ENCODE data around the gene ACTN2.

The ACTN2 gene

GRCh38 chr1:236766506-236766905, 80.2 kb downstream of the ACTN2 start:
- Histone ChIP-seq H3K4me1 (ENCODE audit: control insufficient read depth, insufficient read depth, low read length) (no peaks in the 10 kb centered on the region), H3K27ac (ENCODE audit: extremely low read depth, low read depth, low read length) (no peak overlapping the region), H3K36me3 (ENCODE audit: control insufficient read depth in 2 of 2, insufficient read depth in 1 of 2, low read length in 2 of 2) (peaks cover 0 to 18% of the 10 kb centered on the region in 2 experiments; a peak in 1 of 3 replicates), H3K4me3 (ENCODE audit: low read depth, low read length) (no peak overlapping the region), H3K9me3 (ENCODE audit: control insufficient read depth, insufficient read depth, low read depth, low read length) (no peaks in the 10 kb centered on the region)
- no peak for TF ChIP-seq PRDM1 (tag by site-specific recombination; IDR thresholded peaks at IDR 0.05)
- no peak for TF ChIP-seq ZNF114 (tag by site-specific recombination; IDR thresholded peaks at IDR 0.05)
- TF ChIP-seq ZNF621 (tag by site-specific recombination; IDR thresholded peaks at IDR 0.05): no peak
- no peak for TF ChIP-seq BCL11B (tag by site-specific recombination; IDR thresholded peaks at IDR 0.05; ENCODE audit: low read depth)
- no peak for TF ChIP-seq ZNF518A (tag by site-specific recombination; conservative IDR thresholded peaks at IDR 0.05; ENCODE audit: low read depth)
- TF ChIP-seq, protein P1, sequence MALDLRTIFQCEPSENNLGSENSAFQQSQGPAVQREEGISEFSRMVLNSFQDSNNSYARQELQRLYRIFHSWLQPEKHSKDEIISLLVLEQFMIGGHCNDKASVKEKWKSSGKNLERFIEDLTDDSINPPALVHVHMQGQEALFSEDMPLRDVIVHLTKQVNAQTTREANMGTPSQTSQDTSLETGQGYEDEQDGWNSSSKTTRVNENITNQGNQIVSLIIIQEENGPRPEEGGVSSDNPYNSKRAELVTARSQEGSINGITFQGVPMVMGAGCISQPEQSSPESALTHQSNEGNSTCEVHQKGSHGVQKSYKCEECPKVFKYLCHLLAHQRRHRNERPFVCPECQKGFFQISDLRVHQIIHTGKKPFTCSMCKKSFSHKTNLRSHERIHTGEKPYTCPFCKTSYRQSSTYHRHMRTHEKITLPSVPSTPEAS (tag by site-specific recombination; IDR thresholded peaks at IDR 0.05): no peak
- TF ChIP-seq IKZF3 (tag by site-specific recombination; IDR thresholded peaks at IDR 0.05): no peak
- no peak for TF ChIP-seq ZSCAN5A (tag by site-specific recombination; IDR thresholded peaks at IDR 0.05)
- TF ChIP-seq ZNF777 (tag by site-specific recombination; IDR thresholded peaks at IDR 0.05; ENCODE audit: borderline replicate concordance): no peak
- no peak for TF ChIP-seq ZNF132 (tag by site-specific recombination; IDR thresholded peaks at IDR 0.05; ENCODE audit: borderline replicate concordance)
- TF ChIP-seq ZNF701 (tag by site-specific recombination; IDR thresholded peaks at IDR 0.05): no peak
- TF ChIP-seq ZNF239 (tag by site-specific recombination; IDR thresholded peaks at IDR 0.05): no peak
- no peak for TF ChIP-seq SETDB1 (IDR thresholded peaks at IDR 0.05; ENCODE audit: insufficient read length, low read length)
- no peak for TF ChIP-seq ZNF202 (tag by site-specific recombination; IDR thresholded peaks at IDR 0.05; ENCODE audit: borderline replicate concordance)
- TF ChIP-seq, protein P2, sequence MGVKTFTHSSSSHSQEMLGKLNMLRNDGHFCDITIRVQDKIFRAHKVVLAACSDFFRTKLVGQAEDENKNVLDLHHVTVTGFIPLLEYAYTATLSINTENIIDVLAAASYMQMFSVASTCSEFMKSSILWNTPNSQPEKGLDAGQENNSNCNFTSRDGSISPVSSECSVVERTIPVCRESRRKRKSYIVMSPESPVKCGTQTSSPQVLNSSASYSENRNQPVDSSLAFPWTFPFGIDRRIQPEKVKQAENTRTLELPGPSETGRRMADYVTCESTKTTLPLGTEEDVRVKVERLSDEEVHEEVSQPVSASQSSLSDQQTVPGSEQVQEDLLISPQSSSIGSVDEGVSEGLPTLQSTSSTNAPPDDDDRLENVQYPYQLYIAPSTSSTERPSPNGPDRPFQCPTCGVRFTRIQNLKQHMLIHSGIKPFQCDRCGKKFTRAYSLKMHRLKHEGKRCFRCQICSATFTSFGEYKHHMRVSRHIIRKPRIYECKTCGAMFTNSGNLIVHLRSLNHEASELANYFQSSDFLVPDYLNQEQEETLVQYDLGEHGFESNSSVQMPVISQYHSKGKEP (tag by site-specific recombination; IDR thresholded peaks at IDR 0.05): no peak
- no peak for TF ChIP-seq ZNF626 (tag by site-specific recombination; IDR thresholded peaks at IDR 0.05)
- TF ChIP-seq GLIS1 (tag by site-specific recombination; IDR thresholded peaks at IDR 0.05): no peak
- ChIA-PET CTCF (interaction anchor here (1.0 kb wide), 1 partner anchor 189 kb away, joined by 3 read pairs; no protein-coding TSS in a partner anchor), POLR2A (no interaction called here)
